CD4-positive, alpha-beta T cell treated with Interleukin-17A for 1 hour (primary cell): Measurements from ENCODE around the gene ASIC1.
A peak's percentile ranks its signal among the peaks of the same experiment; 100 is the strongest.

Source experiments
- DNase-seq: peaks from one replicate; pipeline ENCODE4 v3.0.0-alpha.2; 2020

The ASIC1 gene

DNA sequence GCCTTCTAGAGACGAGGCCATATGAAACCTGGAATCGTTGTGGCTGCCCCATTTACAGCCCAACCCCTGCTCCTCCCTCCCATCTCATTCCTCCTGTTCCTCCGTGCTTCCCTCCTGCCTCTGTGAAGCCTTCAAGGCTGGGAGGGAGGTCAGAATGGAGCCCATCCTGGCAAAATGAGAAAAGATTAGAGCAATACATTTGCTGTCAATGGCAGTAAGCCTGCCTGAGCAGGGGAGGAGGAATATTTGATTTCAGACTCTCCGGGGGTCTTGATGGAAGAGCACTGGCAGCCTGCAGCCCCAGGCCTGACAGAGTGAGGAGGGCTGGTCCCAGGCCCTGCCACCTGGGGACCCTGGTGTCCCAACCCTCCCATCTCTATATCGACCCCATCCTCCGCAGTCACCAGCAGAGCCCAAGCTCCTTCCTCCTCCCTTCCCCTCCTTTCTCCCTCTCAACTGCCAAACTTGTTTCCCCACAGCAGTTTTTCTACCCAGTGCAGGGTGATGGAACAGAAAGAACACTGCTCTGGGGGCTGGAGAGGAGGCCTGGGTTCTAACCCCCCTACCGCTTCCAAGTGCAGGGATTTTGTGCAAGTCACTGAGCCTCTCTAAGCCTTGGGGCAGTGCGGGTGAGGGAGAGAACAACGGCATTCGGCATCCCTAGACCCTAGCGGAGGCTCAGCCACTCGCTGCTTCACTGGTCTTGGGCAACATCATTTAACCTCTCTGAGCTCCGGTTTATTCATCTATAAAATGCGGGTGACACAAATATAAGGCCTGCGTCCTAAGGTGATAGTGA, 16.1 kb upstream of the ASIC1 start:
- DNase-seq = no peak

DNA sequence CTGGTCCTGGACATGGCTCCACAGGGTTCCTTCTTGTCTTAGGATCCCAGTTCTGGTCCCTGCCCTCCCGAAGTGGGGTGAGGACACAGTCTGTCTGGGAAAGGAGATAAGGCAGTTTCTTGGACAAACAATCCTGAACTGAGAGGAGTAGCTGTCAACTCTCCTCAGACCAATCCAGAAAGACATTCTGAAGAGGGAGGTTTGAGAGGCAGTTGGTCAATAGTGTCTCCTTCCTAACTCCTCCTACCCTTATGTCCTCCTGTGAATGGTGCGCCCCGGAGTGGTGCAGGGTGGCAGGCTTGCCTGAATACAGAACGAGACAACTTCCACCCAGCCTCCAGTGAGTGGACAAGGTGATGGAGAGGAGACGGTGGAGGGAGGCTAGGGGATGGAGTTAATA, 15.4 kb upstream of the ASIC1 start:
- DNase-seq = no peak

DNA sequence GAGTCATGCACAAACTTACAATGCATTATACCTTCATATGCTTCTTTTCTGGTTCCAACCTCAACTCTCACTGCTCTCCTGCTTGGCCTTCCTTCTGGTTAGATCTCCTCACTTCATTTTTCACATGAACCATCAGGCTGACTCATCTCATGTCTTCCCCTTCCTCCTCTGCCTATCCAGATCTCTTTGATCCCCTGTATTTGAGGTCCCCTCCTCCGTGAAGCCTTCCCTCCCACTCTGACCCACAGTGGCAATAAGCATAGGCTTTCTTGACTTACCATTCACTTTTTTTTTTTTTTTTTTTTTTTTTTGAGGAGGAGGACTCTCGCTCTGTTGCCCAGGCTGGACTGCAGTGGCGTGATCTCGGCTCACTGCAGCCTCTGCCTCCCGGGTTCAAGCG, 14.7 kb upstream of the ASIC1 start:
- DNase-seq = no peak

- DNase-seq = no peak
Measured at GRCh38 chr12:50043308-50043707, 14.1 kb upstream of the ASIC1 start.

DNA sequence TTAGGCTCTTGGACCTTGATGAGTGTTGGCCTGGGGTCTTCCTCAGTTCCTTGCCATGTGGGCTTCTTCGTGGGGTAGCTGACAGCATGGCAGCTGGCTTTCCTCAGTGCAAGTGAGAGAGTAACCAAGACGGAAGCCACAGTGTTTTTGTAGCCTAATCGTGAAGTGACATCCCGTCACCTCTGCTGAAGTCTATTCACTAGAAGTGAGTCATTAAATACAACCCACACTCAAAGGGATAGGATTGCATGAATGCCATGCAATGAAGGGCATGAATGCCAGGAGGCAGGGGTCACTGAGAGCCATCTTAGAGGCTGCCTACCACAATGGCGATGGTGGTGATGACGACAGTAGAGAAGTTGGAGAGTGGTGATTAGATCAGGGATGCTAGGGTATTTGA, 13.5 kb upstream of the ASIC1 start:
- DNase-seq = no peak

DNA sequence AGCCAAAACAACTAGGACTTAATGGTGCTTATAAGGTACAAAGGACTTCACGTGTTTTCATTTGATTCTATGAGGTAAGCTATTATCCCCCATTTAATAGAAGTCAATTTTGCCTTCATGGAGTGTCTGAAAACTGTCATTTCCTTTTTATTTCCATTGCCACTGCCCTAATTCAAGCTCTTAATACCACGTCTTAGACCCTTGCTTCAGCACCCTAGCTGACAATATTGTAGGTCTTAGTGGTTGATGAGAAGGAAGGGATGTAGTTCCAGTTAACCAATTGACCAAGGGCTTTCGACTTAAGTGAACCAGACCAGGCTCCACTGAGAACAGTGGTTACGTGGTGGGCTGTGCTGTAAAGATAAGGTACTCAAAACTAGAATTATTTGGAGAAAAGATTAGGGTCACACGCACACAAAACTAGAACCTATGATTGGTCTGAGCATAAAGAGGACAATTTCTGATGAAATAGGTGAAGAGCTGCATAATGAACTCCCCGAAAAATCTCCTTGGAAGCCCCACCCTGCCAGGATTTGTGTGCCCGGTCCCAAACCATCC, 9.6 kb upstream of the ASIC1 start:
- no peak for DNase-seq

DNA sequence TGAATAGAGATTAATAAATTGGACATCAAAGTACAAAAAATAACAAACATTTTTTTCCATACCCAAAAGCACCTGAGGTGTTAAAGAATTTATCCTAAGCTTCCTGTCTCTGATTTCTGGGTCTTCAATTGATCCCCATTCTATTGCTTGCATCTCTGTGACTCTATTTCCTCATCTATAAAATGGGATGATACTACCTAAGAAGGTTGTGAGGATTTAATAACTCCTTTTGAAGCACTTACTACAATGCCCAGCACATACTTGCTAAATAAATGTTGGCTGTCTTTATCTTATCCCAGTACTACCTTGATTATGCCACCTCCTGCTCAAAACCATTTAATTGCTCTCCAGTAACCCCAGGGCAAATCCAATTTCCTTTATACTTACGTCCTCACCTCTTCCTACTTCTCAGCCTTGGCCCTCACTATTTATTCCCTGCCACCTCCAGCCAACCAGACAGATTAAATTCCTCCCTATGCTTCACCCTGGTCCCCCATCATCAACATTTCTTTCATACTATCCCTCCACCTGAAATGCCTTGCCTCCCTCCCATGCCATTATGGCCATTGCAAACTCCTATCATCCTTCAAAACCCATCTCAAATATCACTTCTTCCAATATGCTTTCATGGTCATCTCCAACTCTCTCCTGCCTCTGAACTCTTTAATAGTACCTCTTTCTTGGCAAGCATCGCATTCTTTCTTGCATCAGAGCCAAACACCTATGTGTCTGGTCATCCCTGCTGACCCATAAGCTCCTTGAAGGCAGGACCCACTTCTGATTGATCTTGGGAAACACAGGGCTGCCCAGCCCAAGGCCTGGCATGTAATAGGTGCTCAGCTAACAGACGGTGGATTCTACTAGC, 7.9 kb upstream of the ASIC1 start:
- DNase-seq = no peak

GRCh38 chr12:50050119-50050385, 7.3 kb upstream of the ASIC1 start:
- no peak for DNase-seq

GRCh38 chr12:50050410-50051098, 6.8 kb upstream of the ASIC1 start:
- no peak for DNase-seq

DNA sequence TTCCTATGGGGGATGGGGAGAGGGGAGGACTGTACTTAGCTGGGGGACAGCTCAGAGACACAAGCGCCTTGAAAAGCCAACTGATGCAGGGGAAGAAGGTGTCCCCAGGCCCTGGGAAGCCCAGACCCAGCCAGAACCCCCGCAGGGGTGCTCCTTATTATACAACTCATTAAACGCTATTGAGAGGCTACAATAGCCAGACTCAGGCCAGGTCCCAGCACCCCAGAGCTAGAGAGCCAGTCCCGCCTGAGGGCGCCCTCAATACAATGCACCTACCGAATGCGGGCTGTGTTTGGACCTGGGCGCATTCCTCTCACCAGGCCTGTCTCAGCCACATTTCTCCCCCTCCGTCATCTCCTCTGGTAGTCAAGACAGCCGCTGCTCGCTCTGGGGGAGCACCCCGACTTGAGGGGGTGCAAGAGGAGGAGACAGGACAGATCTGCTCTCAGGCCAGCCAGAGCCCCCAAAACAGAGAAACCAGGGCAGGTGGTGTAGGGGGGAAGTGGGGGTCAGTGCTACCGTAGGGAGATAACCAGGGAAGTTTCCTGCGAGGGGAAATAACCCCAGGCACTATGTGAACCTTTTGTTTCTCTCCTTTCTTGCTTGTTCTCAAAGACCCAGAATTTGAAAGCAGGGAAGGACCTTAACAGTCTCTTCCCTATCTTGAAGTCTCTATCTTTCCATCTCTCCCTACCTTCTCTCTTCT, 6.1 kb upstream of the ASIC1 start:
- no peak for DNase-seq

DNA sequence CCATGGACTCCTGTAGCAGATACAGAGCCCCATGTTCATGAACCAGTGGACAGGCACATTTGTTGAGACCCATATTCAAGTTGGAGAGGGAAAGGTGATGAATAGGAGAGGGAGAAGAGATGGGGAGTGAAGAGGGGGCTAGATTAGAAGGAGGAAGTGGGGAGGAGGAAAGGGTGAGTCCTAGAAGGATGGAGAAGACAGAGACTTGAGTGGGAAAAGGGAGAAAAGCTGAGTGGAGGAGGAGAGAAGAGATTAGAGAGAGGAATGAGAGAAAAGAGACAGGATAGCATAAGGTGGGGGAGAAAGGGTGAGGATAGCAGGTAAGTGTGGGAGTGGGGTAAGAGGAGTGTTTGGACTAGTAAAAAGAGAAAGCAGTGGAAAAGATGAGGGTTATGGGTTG, 4.9 kb upstream of the ASIC1 start:
- no peak for DNase-seq

GRCh38 chr12:50052964-50053363, 4.4 kb upstream of the ASIC1 start:
- DNase-seq = no peak

GRCh38 chr12:50053583-50053982, 3.8 kb upstream of the ASIC1 start:
- no peak for DNase-seq

DNA sequence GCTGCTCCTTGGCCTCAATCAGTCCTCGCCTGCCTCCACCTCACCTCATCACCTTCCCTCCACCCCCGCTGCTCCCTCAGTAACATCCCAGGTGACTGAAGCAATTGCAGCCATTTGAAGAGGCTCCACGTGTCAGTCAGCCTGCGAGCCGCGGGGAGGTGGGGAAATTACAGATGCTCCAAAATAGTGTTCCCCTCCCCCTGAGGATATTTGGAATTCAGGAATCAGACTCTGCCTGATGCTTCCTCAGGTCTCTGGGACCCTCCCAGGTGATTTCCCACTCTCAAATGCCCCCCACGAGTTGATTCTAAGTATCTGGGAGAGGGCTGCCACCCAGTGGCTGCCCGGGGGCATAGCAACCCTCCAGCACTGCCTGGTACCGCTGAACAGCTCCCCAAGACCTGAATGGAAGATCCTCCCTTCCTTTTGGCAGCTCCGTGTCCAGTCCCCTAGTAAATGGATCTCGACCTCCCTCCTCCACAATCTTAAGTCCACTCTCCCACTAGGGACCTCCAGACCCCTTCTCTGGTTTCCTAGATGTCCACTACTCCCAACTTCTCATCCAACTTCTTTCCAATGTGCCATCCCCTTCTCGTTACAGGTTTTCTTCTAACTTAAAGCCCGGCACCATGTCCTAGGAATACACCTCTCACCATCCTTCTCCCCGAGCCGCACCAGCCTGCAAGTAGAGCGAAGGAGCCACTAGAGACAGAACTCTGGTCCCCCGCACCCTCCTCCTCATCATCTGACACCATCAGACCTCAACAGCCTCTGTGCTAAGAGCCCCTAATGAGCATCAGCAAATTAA, 1.4 kb upstream of the ASIC1 start:
- peak; percentile 60 for DNase-seq

- no peak for DNase-seq
Measured at GRCh38 chr12:50056639-50056976, 788 bp upstream of the ASIC1 start.

GRCh38 chr12:50057896-50058670, 687 bp downstream of the ASIC1 start:
- no peak for DNase-seq

- no peak for DNase-seq
Measured at GRCh38 chr12:50058743-50059312, 1.4 kb downstream of the ASIC1 start.

GRCh38 chr12:50059440-50060119, 2.2 kb downstream of the ASIC1 start:
- DNase-seq = no peak

DNA sequence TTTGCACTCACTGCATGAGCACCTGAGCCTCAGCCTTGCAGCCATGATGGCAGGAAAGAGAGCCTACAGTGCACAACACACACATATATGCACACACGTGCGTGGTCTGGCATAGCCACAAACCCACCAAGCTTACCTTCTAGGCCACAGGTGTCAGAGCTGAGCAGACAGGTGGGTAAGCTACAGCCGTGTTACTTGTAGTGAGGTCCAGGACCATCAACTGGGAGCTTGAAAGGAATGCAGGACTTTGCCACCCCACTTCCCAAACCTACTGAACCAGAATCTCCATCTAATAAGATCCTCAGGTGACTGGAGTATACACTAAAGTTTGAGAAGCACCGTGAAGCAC, 2.7 kb downstream of the ASIC1 start:
- no peak for DNase-seq

DNA sequence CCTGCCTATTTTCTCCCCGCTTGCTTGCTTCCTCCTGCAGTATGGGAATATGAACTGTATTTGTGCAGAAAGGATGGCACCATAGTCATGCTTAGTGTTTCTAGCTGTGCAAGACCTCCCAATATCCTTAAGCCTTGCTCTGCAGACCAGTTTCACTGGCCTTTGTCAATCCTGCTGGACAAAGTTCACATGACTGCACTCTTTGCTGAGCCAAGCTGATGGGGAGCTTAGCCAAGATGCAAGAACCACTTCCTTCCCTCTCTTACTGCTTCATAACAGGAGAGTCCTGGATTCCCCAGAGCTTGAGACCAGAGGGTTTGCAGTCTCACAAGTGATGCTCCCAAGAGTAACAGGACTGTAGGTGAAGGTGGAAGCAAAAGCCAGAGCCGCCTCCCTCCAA, 3.8 kb downstream of the ASIC1 start:
- DNase-seq = no peak
